Endothelial cell of umbilical vein (primary cell): ENCODE results near the gene HTRA1. TPM values are rescaled to one million over a fixed set of nuclear protein-coding genes. Genes with fewer than 3 reads are reported as not detected.
A peak's percentile ranks its signal among the peaks of the same experiment; 100 is the strongest.

Experiments
- BruUV-seq: library from RNA; stranded (reverse); fragments of 400-500 nt; replicated peaks from 2 replicates; lab custom pipeline; 2021; lab: Mats Ljungman, UMichigan
- CTCF ChIA-PET: fragments of 300-600, 350-600 bp; sonication (Branson Sonifier 250); formaldehyde crosslinking; loops from one replicate; lab custom pipeline; 2021; ENCODE audit warnings: antibody characterized with exemption, inconsistent platforms; lab: Charles Lee
- POLR2A ChIA-PET: fragments of 300-600, 350-600 bp; sonication (Branson Sonifier 250); formaldehyde crosslinking; loops from one replicate; lab custom pipeline; 2021; ENCODE audit warnings: antibody characterized with exemption, inconsistent platforms; lab: Charles Lee
- DNase-seq: peaks from one replicate; pipeline ENCODE4 v3.0.0-alpha.2; 2011; ENCODE audit warnings: low read depth, low spot score
- FAIRE-seq: peaks from 2 replicates; lab custom pipeline; 2011; peaks lifted over from hg19 to GRCh38; lab: Jason Lieb, UNC
- H2AFZ ChIP-seq: 2 replicates; pipeline ENCODE4 v1.6.0; 2012; ENCODE audit warnings: low read depth, low read length, control low read depth, inconsistent platforms
- H3K27ac ChIP-seq: 2 replicates; pipeline ENCODE4 v1.5.1; 2011; ENCODE audit warnings: low read depth, mild to moderate bottlenecking, control low read depth, low read length, moderate library complexity; ENCODE audit not compliant: insufficient read depth
- H3K27me3 ChIP-seq, 2 experiments: 2 replicates each; pipeline versions ENCODE4 v1.6.0 to v1.6.1; 2011; ENCODE audit warnings: low read length in 2 of 2, mixed read lengths in 1 of 2; ENCODE audit not compliant: control insufficient read depth in 2 of 2, insufficient read depth in 2 of 2
- H3K36me3 ChIP-seq, 2 experiments: 2 replicates in 1 of 2; 3 replicates in 1 of 2; pipeline ENCODE4 v1.5.1; 2011; ENCODE audit warnings: low read length in 2 of 2, mild to moderate bottlenecking in 1 of 2, moderate library complexity in 1 of 2; ENCODE audit not compliant: control insufficient read depth in 2 of 2, insufficient read depth in 2 of 2; ENCODE audit errors: extremely low read depth in 1 of 2
- H3K4me1 ChIP-seq: 3 replicates; pipeline ENCODE4 v1.5.1; 2011; ENCODE audit warnings: mild to moderate bottlenecking, low read length; ENCODE audit not compliant: control insufficient read depth, insufficient read depth; ENCODE audit errors: extremely low read depth
- H3K4me2 ChIP-seq: 2 replicates; pipeline ENCODE4 v1.6.1; 2011; ENCODE audit warnings: low read length, control low read depth, mixed read lengths; ENCODE audit not compliant: insufficient read depth
- H3K4me3 ChIP-seq, 3 experiments: fragments of 200-600 bp in 1 of 3; sonication (generic), shearing (Covaris generic) in 1 of 3; replicated peaks in 1 of 3; 2 replicates each; pipeline ENCODE4 v1.5.1; 2011 to 2016; ENCODE audit warnings: control low read depth in 3 of 3, low read length in 3 of 3, mild to moderate bottlenecking in 2 of 3, inconsistent platforms in 1 of 3, low read depth in 1 of 3, moderate library complexity in 1 of 3; ENCODE audit not compliant: insufficient read depth in 1 of 3
- H3K79me2 ChIP-seq: 2 replicates; pipeline ENCODE4 v1.6.0; 2012; ENCODE audit warnings: low read length, inconsistent platforms; ENCODE audit not compliant: control insufficient read depth, insufficient read depth
- H3K9ac ChIP-seq: replicated peaks from 2 replicates; pipeline ENCODE3; 2011; ENCODE audit warnings: low read length, control low read depth; ENCODE audit not compliant: insufficient read depth; ENCODE audit errors: extremely low read depth
- H3K9me1 ChIP-seq: replicated peaks from 3 replicates; pipeline ENCODE4 v1.6.0; 2011; ENCODE audit warnings: mild to moderate bottlenecking, low read length; ENCODE audit not compliant: control insufficient read depth, insufficient read depth; ENCODE audit errors: extremely low read depth
- H3K9me3 ChIP-seq: replicated peaks from 2 replicates; pipeline ENCODE4 v1.5.1; 2012; ENCODE audit warnings: low read length, inconsistent platforms; ENCODE audit not compliant: control insufficient read depth, insufficient read depth
- H4K20me1 ChIP-seq: replicated peaks from 2 replicates; pipeline ENCODE3; 2011; ENCODE audit warnings: mild to moderate bottlenecking, low read length; ENCODE audit not compliant: control insufficient read depth, insufficient read depth; ENCODE audit errors: extremely low read depth
- CTCF ChIP-seq, 2 donors: IDR thresholded peaks; 1 replicate in 1 of 2; 2 replicates in 1 of 2; pipeline ENCODE4 v1.5.1; 2011; ENCODE audit warnings: low read length in 2 of 2, mild to moderate bottlenecking in 2 of 2, moderate library complexity in 2 of 2, control low read depth in 1 of 2, inconsistent platforms in 1 of 2, low read depth in 1 of 2; ENCODE audit not compliant: insufficient read depth in 1 of 2; ENCODE audit errors: extremely low read depth in 1 of 2
- EZH2 ChIP-seq: IDR thresholded peaks from 2 replicates; pipeline ENCODE4 v1.6.1; 2012; ENCODE audit warnings: borderline replicate concordance, low read depth, mild to moderate bottlenecking, moderate library complexity, low read length, inconsistent platforms; ENCODE audit not compliant: severe bottlenecking
- FOS ChIP-seq: IDR thresholded peaks from 2 replicates; pipeline ENCODE4 v1.6.1; 2011; ENCODE audit warnings: mild to moderate bottlenecking, low read length, moderate library complexity, borderline replicate concordance; ENCODE audit not compliant: insufficient read depth
- GATA2 ChIP-seq: IDR thresholded peaks from 2 replicates; pipeline ENCODE4 v1.7.0; 2011; ENCODE audit warnings: low read depth, mild to moderate bottlenecking, moderate library complexity, mixed read lengths, low read length; ENCODE audit not compliant: insufficient read length, insufficient read depth
- JUN ChIP-seq: IDR thresholded peaks from 2 replicates; pipeline ENCODE4 v1.6.1; 2011; ENCODE audit warnings: borderline replicate concordance, low read depth; ENCODE audit not compliant: insufficient read length, insufficient read depth
- MAX ChIP-seq: IDR thresholded peaks from 2 replicates; pipeline ENCODE4 v1.6.1; 2011; ENCODE audit not compliant: insufficient read depth, insufficient read length
- MYC ChIP-seq: IDR thresholded peaks from one replicate; pipeline ENCODE4 v1.6.1; 2011; ENCODE audit warnings: mild to moderate bottlenecking, low read depth, low read length
- POLR2A ChIP-seq: IDR thresholded peaks from 2 replicates; pipeline ENCODE4 v1.6.1; 2012; ENCODE audit warnings: low read depth, mild to moderate bottlenecking, control low read depth, low read length
- POLR2AphosphoS5 ChIP-seq: IDR thresholded peaks from 2 replicates; pipeline ENCODE4 v1.6.1; 2012; ENCODE audit warnings: low read depth, mild to moderate bottlenecking, control low read depth, low read length, moderate library complexity; ENCODE audit not compliant: insufficient read depth
- dilution Hi-C: fragments of 300-500 bp; cut with MboI; formaldehyde crosslinking; loops from one replicate; pipeline ENCODE4 v1.15.0; 2019; ENCODE audit warnings: low sequenced_read_pairs; ENCODE audit not compliant: extremely low pct_ligation_motif_present
- intact Hi-C: fragments of 100-400 bp; cut with micrococcal nuclease; formaldehyde crosslinking; loops from one replicate; pipeline ENCODE4 v1.10.0; 2022
- polyA plus RNA-seq, 4 experiments: library from polyadenylated mRNA; depleted of rRNA in 3 of 4; stranded (reverse) in 3 of 4; unstranded in 1 of 4; fragments of >200 nt; gene quantifications; 2 replicates each; pipeline versions ENCODE4 v1.2.1 to v1.2.3, GENCODE V29; 2011 to 2012; ENCODE audit warnings: missing spikeins in 1 of 4
- total RNA-seq: library from RNA; stranded (reverse); gene quantifications from 2 replicates; pipeline ENCODE4 v1.2.3, GENCODE V29; 2021

The HTRA1 gene
- total and polyA plus RNA-seq, 2 donors (not counting 3 experiments of a cell fraction or from before 2014, with no cell fraction given) = 192 to 270 TPM

DNA sequence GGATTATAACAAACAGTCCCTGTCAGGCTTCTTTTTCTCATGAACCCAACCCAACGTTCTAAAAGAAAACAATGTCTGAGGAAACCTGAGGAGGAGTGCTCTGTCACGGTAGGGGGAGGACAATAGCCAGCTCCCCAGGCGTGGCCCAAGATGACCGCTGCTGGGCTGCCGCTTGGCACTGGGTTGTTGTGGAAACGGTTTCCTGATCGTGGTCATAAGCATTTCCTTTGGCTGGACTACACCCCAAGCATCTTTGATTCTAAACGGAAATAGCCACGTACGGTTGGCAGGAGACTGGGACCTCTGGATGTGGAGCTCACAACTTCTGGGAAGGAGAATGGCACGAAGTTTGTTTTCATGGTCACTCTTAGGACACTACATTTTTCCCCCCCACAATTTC lies 68.8 kb downstream of the HTRA1 start:
- Histone ChIP-seq H3K79me2 (no peaks in the 10 kb centered on the region), H3K4me2 (peak overlapping the region; percentile 60), H3K4me3 (no peak overlapping the region), H3K9me3 (no peaks in the 10 kb centered on the region), H3K9ac (peak overlapping the region; percentile 53), H4K20me1 (no peaks in the 10 kb centered on the region), H3K9me1 (no peaks in the 10 kb centered on the region), H3K4me1 (peaks cover 17% of the 10 kb centered on the region), H3K36me3 (no peaks in the 10 kb centered on the region), H3K27ac (peak overlapping the region; percentile 75), H2AFZ (peak overlapping the region; percentile 55), H3K27me3 (no peaks in the 10 kb centered on the region)
- ChIA-PET CTCF (interaction anchor here (0.7 to 3.4 kb wide), 6 partner anchors 11 to 56 kb away, joined by 3 to 36 read pairs (median 4); no protein-coding TSS in a partner anchor), POLR2A (interaction anchor here (0.9 kb wide), 1 partner anchor 44 kb away, joined by 3 read pairs; no protein-coding TSS in a partner anchor)
- dilution Hi-C loops (no loop called here), intact Hi-C loops (loop anchor here (1.0 to 2.0 kb wide), 6 partner anchors 11 to 222 kb away; no protein-coding TSS in a partner anchor)
- BruUV-seq = no TSS peak
- peak; percentile 97 for FAIRE-seq
- TF ChIP-seq FOS (peak; percentile 27), POLR2A (no peak), JUN (peak; percentile 45), POLR2AphosphoS5 (no peak), GATA2 (peak; percentile 34), MYC (no peak), MAX (no peak), CTCF (IDR thresholded peaks at IDR 0.05; ENCODE audit: extremely low read depth in 1 of 2, insufficient read depth in 1 of 2, low read depth in 1 of 2, low read length in 2 of 2) (no peak), EZH2 (no peak)
- peak; percentile 85 for DNase-seq
